Stimulated activated CD4-positive, alpha-beta T cell treated with anti-CD3 and anti-CD28 coated beads, TNF-alpha, amount 100 ng/mL, for 4 hours (primary cell): Measurements from ENCODE around the gene STH.

Source experiments
- DNase-seq, 3 experiments: peaks; one replicate each; pipeline ENCODE4 v3.0.0-alpha.2; 2020; ENCODE audit warnings: low read depth in 3 of 3

The STH gene

GRCh38 chr17:46044989-46045388, 45.9 kb downstream of the STH start:
- no peak for DNase-seq

DNA sequence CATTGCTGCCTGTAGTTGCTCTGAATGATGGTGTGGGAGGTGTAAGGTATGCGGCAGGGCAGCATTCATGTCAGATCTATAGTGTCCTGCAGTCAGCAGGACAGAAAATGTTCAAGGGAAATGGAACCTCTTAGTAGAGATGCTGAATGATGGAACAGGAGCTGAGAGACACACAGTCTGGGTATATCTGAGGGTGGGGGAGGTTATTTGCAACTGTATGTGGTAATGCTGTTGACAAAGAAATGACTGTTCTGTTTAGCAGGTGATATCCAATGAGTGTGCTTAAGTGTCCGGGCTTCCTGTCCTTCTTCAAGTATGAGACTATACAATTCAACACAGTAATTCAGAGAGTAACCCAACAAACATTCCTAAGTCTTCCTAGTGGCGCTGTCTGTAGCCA, 46.6 kb downstream of the STH start:
- no peak for DNase-seq

GRCh38 chr17:46046957-46047356, 47.9 kb downstream of the STH start:
- DNase-seq = no peak

DNA sequence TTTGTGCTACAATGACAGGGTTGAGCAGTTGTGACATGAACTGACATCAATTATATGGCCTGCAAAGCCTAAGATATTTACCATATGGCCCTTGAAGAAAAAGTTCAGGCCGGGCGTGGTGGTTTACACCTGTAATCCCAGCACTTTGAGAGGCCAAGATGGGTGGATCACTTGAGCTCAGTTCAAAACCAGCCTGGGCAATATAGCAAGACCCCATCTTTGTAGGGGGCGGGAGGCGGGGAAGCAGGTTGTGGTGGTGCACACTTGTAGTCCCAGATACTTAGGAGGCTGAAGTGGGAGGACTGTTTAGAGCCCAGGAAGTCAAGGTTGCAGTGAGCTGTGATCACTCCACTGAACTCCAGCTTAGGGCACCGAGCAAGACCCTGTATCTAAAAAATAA, 48.3 kb downstream of the STH start:
- no peak for DNase-seq

DNA sequence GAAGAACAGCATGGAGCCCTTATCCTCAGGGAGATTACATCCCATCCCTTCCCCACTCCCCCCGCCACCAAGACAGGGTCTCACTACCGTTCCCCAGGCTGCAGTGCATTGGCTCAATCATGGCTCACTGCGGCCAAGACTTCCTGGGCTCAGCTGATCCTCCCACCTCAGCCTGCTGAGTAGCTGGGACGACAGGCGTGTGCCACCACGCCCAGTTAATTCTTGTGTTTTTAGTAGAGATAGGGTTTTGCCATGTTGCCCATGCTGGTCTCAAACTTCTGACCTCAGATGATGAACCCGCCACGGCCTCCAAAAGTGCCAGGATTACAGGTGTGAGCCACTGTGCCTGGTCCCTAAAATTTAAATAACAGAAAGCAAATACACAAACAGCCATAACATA, 48.8 kb downstream of the STH start:
- no peak for DNase-seq
